ENCODE measurements around the gene CD2. TPM values are rescaled to one million over a fixed set of nuclear protein-coding genes. Genes with fewer than 3 reads are reported as not detected.

The CD2 gene
- polyA plus RNA-seq (2013, experiment 1 of 2), result not detected
- not detected for polyA plus RNA-seq (2013, experiment 2 of 2)

- H3K9ac ChIP-seq (ENCODE audit: low read length), result no peak within 1 kb of the TSS
Measured at GRCh38 chr1:116754198-116754977, at the start of gene CD2. CD2 (plus strand) TSS chr1:116754430; CDS start chr1:116754493, 63 bp downstream.

GRCh38 chr1:116706123-116706522, 48.1 kb upstream of the CD2 start:
- no peak overlapping the region for H3K4me3 ChIP-seq (ENCODE audit: low read length)
- no peak overlapping the region for H2BK120ac ChIP-seq (ENCODE audit: low read depth, low read length)
- H2AK5ac ChIP-seq (ENCODE audit: low read length), result no peak overlapping the region
- no peak overlapping the region for H3K9ac ChIP-seq (ENCODE audit: low read length)
- no peak overlapping the region for H4K5ac ChIP-seq (ENCODE audit: low read length)
- H3K23ac ChIP-seq (ENCODE audit: low read length), result no peak overlapping the region
- no peak overlapping the region for H4K8ac ChIP-seq (ENCODE audit: low read depth, low read length)
- H3K18ac ChIP-seq (ENCODE audit: low read length), result no peak overlapping the region
- DNase-seq, result no peak
- no peaks in the 10 kb centered on the region for H3K79me2 ChIP-seq (ENCODE audit: control insufficient read depth, insufficient read depth, low read length)
- H3K27ac ChIP-seq (ENCODE audit: low read depth, low read length), result no peak overlapping the region
- H3K4me1 ChIP-seq (ENCODE audit: control insufficient read depth, low read depth, low read length), result no peaks in the 10 kb centered on the region
- no peaks in the 10 kb centered on the region for H3K79me1 ChIP-seq (ENCODE audit: low read length)
- H3K4ac ChIP-seq (ENCODE audit: low read depth, low read length), result no peak overlapping the region
- no peak overlapping the region for H2BK5ac ChIP-seq (ENCODE audit: low read length)
- H3K27me3 ChIP-seq (ENCODE audit: insufficient read depth, low read length, poor library complexity), result no peaks in the 10 kb centered on the region
- no peaks in the 10 kb centered on the region for H3K36me3 ChIP-seq (ENCODE audit: control insufficient read depth, insufficient read depth, low read length)
- no peak overlapping the region for H3K4me2 ChIP-seq (ENCODE audit: low read length)
- no peak overlapping the region for H2BK15ac ChIP-seq (replicated peaks; ENCODE audit: low read depth)
- no peak overlapping the region for H3K56ac ChIP-seq (ENCODE audit: low read length)
- no CpG with 5 or more reads among the region's 2 CpGs for WGBS (ENCODE audit: extremely low coverage, insufficient coverage, low lambda C conversion rate)

More at GRCh38 chr1:116754198-116754977, at the start of gene CD2:
- H2BK5ac ChIP-seq (ENCODE audit: low read length), result no peak within 1 kb of the TSS
- H4K5ac ChIP-seq (ENCODE audit: low read length), result no peak within 1 kb of the TSS
- no peaks in the 10 kb centered on the region for H3K79me2 ChIP-seq (ENCODE audit: control insufficient read depth, insufficient read depth, low read length)
- no peak within 1 kb of the TSS for H2BK15ac ChIP-seq (replicated peaks; ENCODE audit: low read depth)
- H3K27ac ChIP-seq (ENCODE audit: low read depth, low read length), result no peak within 1 kb of the TSS
- no peak within 1 kb of the TSS for H3K56ac ChIP-seq (ENCODE audit: low read length)
- H3K18ac ChIP-seq (ENCODE audit: low read length), result no peak within 1 kb of the TSS
- H3K4ac ChIP-seq (ENCODE audit: low read depth, low read length), result no peak within 1 kb of the TSS
- no peak within 1 kb of the TSS for H3K23ac ChIP-seq (ENCODE audit: low read length)
- no peaks in the 10 kb centered on the region for H3K79me1 ChIP-seq (ENCODE audit: low read length)
- H2AK5ac ChIP-seq (ENCODE audit: low read length), result no peak within 1 kb of the TSS
- no peak for DNase-seq
- no peaks in the 10 kb centered on the region for H3K36me3 ChIP-seq (ENCODE audit: control insufficient read depth, insufficient read depth, low read length)
- WGBS (ENCODE audit: extremely low coverage, insufficient coverage, low lambda C conversion rate), result no CpG with 5 or more reads among the region's 7 CpGs
- H2BK120ac ChIP-seq (ENCODE audit: low read depth, low read length), result no peak within 1 kb of the TSS
- no peaks in the 10 kb centered on the region for H3K27me3 ChIP-seq (ENCODE audit: insufficient read depth, low read length, poor library complexity)
- no peak within 1 kb of the TSS for H3K4me3 ChIP-seq (ENCODE audit: low read length)
- H3K4me1 ChIP-seq (ENCODE audit: control insufficient read depth, low read depth, low read length), result no peaks in the 10 kb centered on the region
- H4K8ac ChIP-seq (ENCODE audit: low read depth, low read length), result no peak within 1 kb of the TSS
- no peak within 1 kb of the TSS for H3K4me2 ChIP-seq (ENCODE audit: low read length)

DNA sequence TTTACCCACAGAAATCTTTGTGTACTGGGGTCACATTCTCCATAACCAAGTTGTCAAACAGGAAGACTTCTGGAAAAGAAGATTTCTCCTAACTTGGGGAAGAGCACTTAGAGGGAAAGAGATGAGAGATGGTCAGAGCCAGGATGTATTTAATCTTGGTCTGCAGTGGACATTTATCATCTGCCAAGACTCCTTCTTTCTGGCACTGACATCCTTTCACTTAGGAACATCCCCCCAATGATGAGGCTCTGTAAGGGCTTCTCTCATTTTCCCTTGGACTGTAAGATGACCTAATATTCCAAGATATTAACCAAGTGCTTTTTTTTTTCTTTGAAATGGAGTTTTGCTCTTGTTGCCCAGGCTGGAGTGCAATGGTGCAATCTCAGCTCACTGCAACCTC, 47.4 kb upstream of the CD2 start:
- Histone ChIP-seq H3K4me1 (ENCODE audit: control insufficient read depth, low read depth, low read length) (peaks cover under 1% of the 10 kb centered on the region), H3K27me3 (ENCODE audit: insufficient read depth, low read length, poor library complexity) (no peaks in the 10 kb centered on the region), H3K4me2 (ENCODE audit: low read length) (no peak overlapping the region), H3K36me3 (ENCODE audit: control insufficient read depth, insufficient read depth, low read length) (no peaks in the 10 kb centered on the region), H3K79me1 (ENCODE audit: low read length) (no peaks in the 10 kb centered on the region), H3K27ac (ENCODE audit: low read depth, low read length) (no peak overlapping the region), H2BK5ac (ENCODE audit: low read length) (no peak overlapping the region), H2BK120ac (ENCODE audit: low read depth, low read length) (no peak overlapping the region), H3K23ac (ENCODE audit: low read length) (no peak overlapping the region), H3K18ac (ENCODE audit: low read length) (no peak overlapping the region), H4K5ac (ENCODE audit: low read length) (no peak overlapping the region), H2BK15ac (replicated peaks; ENCODE audit: low read depth) (no peak overlapping the region), H3K4me3 (ENCODE audit: low read length) (no peak overlapping the region), H3K9ac (ENCODE audit: low read length) (no peak overlapping the region), H2AK5ac (ENCODE audit: low read length) (no peak overlapping the region), H3K56ac (ENCODE audit: low read length) (no peak overlapping the region), H3K4ac (ENCODE audit: low read depth, low read length) (no peak overlapping the region), H4K8ac (ENCODE audit: low read depth, low read length) (no peak overlapping the region), H3K79me2 (ENCODE audit: control insufficient read depth, insufficient read depth, low read length) (no peaks in the 10 kb centered on the region)
- DNase-seq, result no peak

- Histone ChIP-seq H2BK5ac (ENCODE audit: low read length) (no peak overlapping the region), H3K27ac (ENCODE audit: low read depth, low read length) (no peak overlapping the region), H3K79me2 (ENCODE audit: control insufficient read depth, insufficient read depth, low read length) (no peaks in the 10 kb centered on the region), H3K79me1 (ENCODE audit: low read length) (no peaks in the 10 kb centered on the region), H3K4me1 (ENCODE audit: control insufficient read depth, low read depth, low read length) (peaks cover 11% of the 10 kb centered on the region), H2AK5ac (ENCODE audit: low read length) (no peak overlapping the region), H3K4me3 (ENCODE audit: low read length) (no peak overlapping the region), H4K8ac (ENCODE audit: low read depth, low read length) (no peak overlapping the region), H3K9ac (ENCODE audit: low read length) (no peak overlapping the region), H3K23ac (ENCODE audit: low read length) (no peak overlapping the region), H3K36me3 (ENCODE audit: control insufficient read depth, insufficient read depth, low read length) (no peaks in the 10 kb centered on the region), H4K5ac (ENCODE audit: low read length) (no peak overlapping the region), H3K56ac (ENCODE audit: low read length) (no peak overlapping the region), H3K4me2 (ENCODE audit: low read length) (no peak overlapping the region), H3K4ac (ENCODE audit: low read depth, low read length) (no peak overlapping the region), H3K18ac (ENCODE audit: low read length) (no peak overlapping the region), H2BK15ac (replicated peaks; ENCODE audit: low read depth) (no peak overlapping the region), H2BK120ac (ENCODE audit: low read depth, low read length) (no peak overlapping the region), H3K27me3 (ENCODE audit: insufficient read depth, low read length, poor library complexity) (no peaks in the 10 kb centered on the region)
- no CpG with 5 or more reads among the region's 6 CpGs for WGBS (ENCODE audit: extremely low coverage, insufficient coverage, low lambda C conversion rate)
- DNase-seq, result no peak
Measured at GRCh38 chr1:116708255-116708900, 45.9 kb upstream of the CD2 start.

- DNase-seq, result no peak
- H3K4me2 ChIP-seq (ENCODE audit: low read length), result no peak overlapping the region
- no CpG with 5 or more reads among the region's 7 CpGs for WGBS (ENCODE audit: extremely low coverage, insufficient coverage, low lambda C conversion rate)
Measured at GRCh38 chr1:116709666-116710167, 44.5 kb upstream of the CD2 start.

More at GRCh38 chr1:116709666-116710167, 44.5 kb upstream of the CD2 start:
- no peaks in the 10 kb centered on the region for H3K36me3 ChIP-seq (ENCODE audit: control insufficient read depth, insufficient read depth, low read length)
- H3K9ac ChIP-seq (ENCODE audit: low read length), result no peak overlapping the region
- no peak overlapping the region for H2BK120ac ChIP-seq (ENCODE audit: low read depth, low read length)
- H4K8ac ChIP-seq (ENCODE audit: low read depth, low read length), result no peak overlapping the region
- H3K4ac ChIP-seq (ENCODE audit: low read depth, low read length), result no peak overlapping the region
- H3K4me1 ChIP-seq (ENCODE audit: control insufficient read depth, low read depth, low read length), result peaks cover 11% of the 10 kb centered on the region
- no peak overlapping the region for H2BK5ac ChIP-seq (ENCODE audit: low read length)
- no peak overlapping the region for H3K4me3 ChIP-seq (ENCODE audit: low read length)
- H3K23ac ChIP-seq (ENCODE audit: low read length), result no peak overlapping the region
- H3K27me3 ChIP-seq (ENCODE audit: insufficient read depth, low read length, poor library complexity), result no peaks in the 10 kb centered on the region
- H2BK15ac ChIP-seq (replicated peaks; ENCODE audit: low read depth), result no peak overlapping the region
- no peak overlapping the region for H3K27ac ChIP-seq (ENCODE audit: low read depth, low read length)
- H3K79me1 ChIP-seq (ENCODE audit: low read length), result no peaks in the 10 kb centered on the region
- H3K18ac ChIP-seq (ENCODE audit: low read length), result no peak overlapping the region
- no peak overlapping the region for H3K56ac ChIP-seq (ENCODE audit: low read length)
- H2AK5ac ChIP-seq (ENCODE audit: low read length), result no peak overlapping the region
- H4K5ac ChIP-seq (ENCODE audit: low read length), result no peak overlapping the region
- no peaks in the 10 kb centered on the region for H3K79me2 ChIP-seq (ENCODE audit: control insufficient read depth, insufficient read depth, low read length)

Data from mesendoderm (in vitro differentiated cells).